Neutrophil (primary cell): ENCODE data around the gene SNAP25.

Experiments used
- H3K27ac ChIP-seq: fragments of 200-600 bp; sonication (generic); 2 replicates; pipeline ENCODE4 v1.5.1; 2016; ENCODE audit warnings: mild to moderate bottlenecking, moderate library complexity
- H3K27me3 ChIP-seq: fragments of 200-600 bp; sonication (generic); 2 replicates; pipeline ENCODE4 v1.6.0; 2016; ENCODE audit warnings: mild to moderate bottlenecking
- H3K36me3 ChIP-seq: fragments of 200-600 bp; sonication (generic); 2 replicates; pipeline ENCODE4 v1.5.1; 2017
- H3K4me1 ChIP-seq, 2 experiments: fragments of 200-600 bp in 1 of 2; sonication (generic) in 1 of 2; 1 replicate in 1 of 2; 2 replicates in 1 of 2; pipeline versions ENCODE4 v1.5.1 to v1.6.1; 2013 to 2016; ENCODE audit warnings: low read depth in 1 of 2, low read length in 1 of 2, mild to moderate bottlenecking in 1 of 2, moderate library complexity in 1 of 2; ENCODE audit not compliant: control insufficient read depth in 1 of 2, insufficient read depth in 1 of 2
- H3K4me3 ChIP-seq, 2 experiments: fragments of 200-600 bp in 1 of 2; sonication (generic) in 1 of 2; 1 replicate in 1 of 2; 2 replicates in 1 of 2; pipeline ENCODE4 v1.5.1; 2013 to 2016; ENCODE audit warnings: low read depth in 1 of 2, low read length in 1 of 2, mild to moderate bottlenecking in 1 of 2, moderate library complexity in 1 of 2
- H3K9me3 ChIP-seq: fragments of 200-600 bp; sonication (generic); 2 replicates; pipeline ENCODE4 v1.5.1; 2016
- TF ChIP-seq, protein P1 (sequence below): fragments of 200-600 bp; sonication (generic); IDR thresholded peaks from 2 replicates; pipeline ENCODE4 v1.5.1; 2016; ENCODE audit warnings: antibody characterized with exemption

Gene SNAP25

DNA sequence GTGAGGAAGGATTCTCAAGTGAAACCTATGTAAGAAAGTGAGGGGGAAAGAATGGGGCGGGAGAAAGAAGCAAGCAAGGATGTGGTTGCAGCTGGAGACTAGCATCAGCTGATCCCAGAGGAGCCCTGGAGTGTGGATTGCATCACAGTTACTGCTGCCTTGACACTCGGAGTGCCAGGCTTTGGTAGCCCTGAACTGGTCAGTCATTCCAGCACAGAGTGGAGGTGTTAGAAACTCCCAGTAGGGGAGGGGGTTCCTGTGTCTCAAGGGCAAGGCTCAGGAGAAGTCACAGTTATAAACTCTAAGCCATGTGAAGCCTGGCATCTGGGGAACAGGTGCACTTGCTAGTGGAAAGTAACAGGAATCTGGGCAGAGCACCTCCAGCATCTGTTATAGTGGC lies 23.5 kb downstream of the SNAP25 start:
- Histone ChIP-seq H3K4me1 (no peaks in the 10 kb centered on the region), H3K27me3 (no peaks in the 10 kb centered on the region), H3K4me3 (no peak overlapping the region), H3K27ac (no peak overlapping the region), H3K9me3 (no peaks in the 10 kb centered on the region), H3K36me3 (no peaks in the 10 kb centered on the region)
- TF ChIP-seq, protein P1, sequence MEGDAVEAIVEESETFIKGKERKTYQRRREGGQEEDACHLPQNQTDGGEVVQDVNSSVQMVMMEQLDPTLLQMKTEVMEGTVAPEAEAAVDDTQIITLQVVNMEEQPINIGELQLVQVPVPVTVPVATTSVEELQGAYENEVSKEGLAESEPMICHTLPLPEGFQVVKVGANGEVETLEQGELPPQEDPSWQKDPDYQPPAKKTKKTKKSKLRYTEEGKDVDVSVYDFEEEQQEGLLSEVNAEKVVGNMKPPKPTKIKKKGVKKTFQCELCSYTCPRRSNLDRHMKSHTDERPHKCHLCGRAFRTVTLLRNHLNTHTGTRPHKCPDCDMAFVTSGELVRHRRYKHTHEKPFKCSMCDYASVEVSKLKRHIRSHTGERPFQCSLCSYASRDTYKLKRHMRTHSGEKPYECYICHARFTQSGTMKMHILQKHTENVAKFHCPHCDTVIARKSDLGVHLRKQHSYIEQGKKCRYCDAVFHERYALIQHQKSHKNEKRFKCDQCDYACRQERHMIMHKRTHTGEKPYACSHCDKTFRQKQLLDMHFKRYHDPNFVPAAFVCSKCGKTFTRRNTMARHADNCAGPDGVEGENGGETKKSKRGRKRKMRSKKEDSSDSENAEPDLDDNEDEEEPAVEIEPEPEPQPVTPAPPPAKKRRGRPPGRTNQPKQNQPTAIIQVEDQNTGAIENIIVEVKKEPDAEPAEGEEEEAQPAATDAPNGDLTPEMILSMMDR, result no peak

DNA sequence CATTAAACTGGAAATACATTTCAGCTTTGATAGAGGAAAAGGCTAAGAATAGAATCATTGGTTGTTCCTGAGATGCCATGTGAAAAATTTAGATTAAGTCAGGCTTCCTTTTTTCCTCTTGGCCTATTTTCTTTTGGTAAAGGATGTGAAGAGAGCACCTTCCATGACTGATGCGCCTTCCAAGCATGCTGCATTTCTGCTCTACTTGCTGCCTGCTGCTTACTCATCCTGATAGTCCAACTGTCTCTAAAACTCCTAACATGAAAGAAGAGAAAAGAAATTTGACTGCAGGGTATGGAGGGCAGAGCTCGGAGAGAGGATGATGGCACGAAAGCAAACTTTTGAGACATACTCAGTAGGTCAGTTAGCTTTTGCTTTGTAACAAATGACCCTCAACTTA lies 28.8 kb downstream of the SNAP25 start:
- H3K36me3 ChIP-seq, result no peaks in the 10 kb centered on the region
- TF ChIP-seq, protein P1, result no peak
- no peak overlapping the region for H3K4me3 ChIP-seq
- no peaks in the 10 kb centered on the region for H3K27me3 ChIP-seq
- no peaks in the 10 kb centered on the region for H3K4me1 ChIP-seq
- no peaks in the 10 kb centered on the region for H3K9me3 ChIP-seq
- H3K27ac ChIP-seq, result no peak overlapping the region

DNA sequence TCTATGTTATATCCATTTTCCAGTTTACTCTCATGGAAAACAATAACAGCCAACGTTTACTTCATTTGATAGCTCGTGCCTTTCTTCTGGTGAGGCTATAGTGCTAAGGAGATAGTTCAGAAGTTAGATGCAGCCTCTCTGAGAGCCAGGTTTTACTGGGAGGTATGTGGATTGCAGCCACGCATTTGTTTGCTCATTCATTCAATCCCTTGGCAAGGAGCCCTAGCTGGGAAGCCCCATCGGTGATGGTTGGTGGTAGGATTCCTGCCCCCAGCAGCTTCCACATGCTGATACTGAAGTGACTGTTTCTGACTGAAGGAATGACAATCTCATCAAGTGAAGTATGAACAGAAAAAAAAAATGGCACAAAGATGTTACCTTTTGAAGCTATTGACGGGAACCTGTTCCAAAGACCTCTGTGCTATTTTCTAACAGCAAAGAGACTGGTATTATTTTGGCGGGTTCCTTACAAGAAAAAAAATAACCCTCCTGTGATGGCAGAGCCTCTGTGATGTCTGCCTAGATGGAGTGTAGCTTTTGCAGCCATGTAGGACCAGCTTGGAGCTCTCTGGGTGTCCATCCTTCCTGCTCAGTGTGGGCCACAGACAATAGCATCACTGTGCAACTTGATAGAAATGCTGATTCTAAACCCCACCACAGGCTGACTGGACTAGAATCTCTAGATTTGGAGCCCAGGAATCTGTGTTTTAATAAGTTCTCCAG lies 30.6 kb downstream of the SNAP25 start:
- TF ChIP-seq, protein P1, result no peak
- no peaks in the 10 kb centered on the region for H3K36me3 ChIP-seq
- no peaks in the 10 kb centered on the region for H3K4me1 ChIP-seq
- H3K9me3 ChIP-seq, result no peaks in the 10 kb centered on the region
- H3K27me3 ChIP-seq, result no peaks in the 10 kb centered on the region
- H3K4me3 ChIP-seq, result no peak overlapping the region
- no peak overlapping the region for H3K27ac ChIP-seq

DNA sequence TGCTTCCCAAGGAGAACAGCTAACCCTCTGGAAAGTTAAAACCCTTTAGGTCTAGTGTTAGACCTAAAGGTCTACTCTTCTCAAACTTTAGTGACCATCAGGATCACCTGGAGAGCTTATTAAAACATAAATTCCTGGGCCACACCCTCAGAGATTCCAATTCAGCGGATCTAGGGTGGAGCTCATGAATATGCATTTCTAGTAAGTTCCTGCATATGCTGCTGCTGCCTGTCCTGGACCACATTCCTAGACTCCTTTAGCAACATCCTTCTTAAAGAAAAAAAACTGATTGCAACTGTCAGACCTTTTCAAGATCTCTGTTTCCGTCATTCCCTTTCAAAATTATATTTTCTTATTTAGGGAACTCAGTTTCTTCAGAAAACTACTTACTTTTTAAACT lies 31.2 kb downstream of the SNAP25 start:
- Histone ChIP-seq H3K27ac (no peak overlapping the region), H3K4me3 (no peak overlapping the region), H3K4me1 (no peaks in the 10 kb centered on the region), H3K36me3 (no peaks in the 10 kb centered on the region), H3K9me3 (no peaks in the 10 kb centered on the region), H3K27me3 (no peaks in the 10 kb centered on the region)
- TF ChIP-seq, protein P1, result no peak

DNA sequence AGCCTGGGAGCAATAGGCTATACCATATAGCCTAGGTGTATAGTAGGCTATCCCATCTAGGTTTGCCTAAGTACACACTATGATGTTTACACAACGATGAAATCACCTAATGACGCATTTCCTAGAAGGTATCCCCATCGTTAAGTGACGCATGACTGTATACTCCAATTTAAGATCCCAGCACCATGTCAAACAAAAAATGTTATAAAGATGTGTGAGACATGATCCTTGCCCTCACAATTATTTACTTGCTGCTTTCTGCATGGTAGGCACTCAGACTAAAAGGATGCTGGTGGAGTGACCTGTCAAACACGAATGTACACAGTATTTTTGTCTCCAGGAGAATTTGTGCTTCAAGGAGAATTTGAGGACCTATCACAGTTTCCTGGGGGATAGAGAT lies 32.3 kb downstream of the SNAP25 start:
- Histone ChIP-seq H3K9me3 (no peaks in the 10 kb centered on the region), H3K27ac (no peak overlapping the region), H3K27me3 (peaks cover 2% of the 10 kb centered on the region), H3K36me3 (no peaks in the 10 kb centered on the region), H3K4me1 (no peaks in the 10 kb centered on the region), H3K4me3 (no peak overlapping the region)
- TF ChIP-seq, protein P1, result no peak
